Natural killer cell (primary cell): Measurements from ENCODE around the gene NDC1. TPM values are rescaled to one million over a fixed set of nuclear protein-coding genes. Genes with fewer than 3 reads are reported as not detected.

Experiments used
- ATAC-seq, 3 donors: fragments of 150-1000 bp in 2 of 3; fragments of 200-7000 bp in 1 of 3; cut with Tn5 transposase; 1 replicate in 1 of 3; 2 replicates in 2 of 3; pipeline ENCODE4 v1.10.0; 2021; ENCODE audit warnings: mild to moderate bottlenecking in 2 of 3, moderate library complexity in 2 of 3
- DNase-seq, 2 donors: peaks; one replicate each; pipeline versions ENCODE4 v3.0.0 to v3.0.0-alpha.2; 2013 to 2021; ENCODE audit warnings: mixed read lengths in 1 of 2
- H3K27ac ChIP-seq: one replicate; pipeline ENCODE4 v1.5.1; 2013; ENCODE audit warnings: mild to moderate bottlenecking, low read length
- H3K27me3 ChIP-seq: one replicate; pipeline ENCODE4 v1.6.1; 2013; ENCODE audit warnings: low read length; ENCODE audit not compliant: control insufficient read depth, insufficient read depth
- H3K36me3 ChIP-seq: one replicate; pipeline ENCODE4 v1.6.1; 2013; ENCODE audit warnings: low read length; ENCODE audit not compliant: control insufficient read depth, insufficient read depth
- H3K4me1 ChIP-seq: one replicate; pipeline ENCODE4 v1.6.1; 2013; ENCODE audit warnings: low read length; ENCODE audit not compliant: control insufficient read depth, insufficient read depth
- H3K4me3 ChIP-seq: one replicate; pipeline ENCODE4 v1.5.1; 2013; ENCODE audit warnings: low read length
- H3K9me3 ChIP-seq: one replicate; pipeline ENCODE4 v1.6.1; 2013; ENCODE audit warnings: low read length; ENCODE audit not compliant: control insufficient read depth, insufficient read depth
- H3K27ac Mint-ChIP-seq, 2 donors: one replicate each; pipeline ENCODE4 v1.8.0; 2022; ENCODE audit warnings: mild to moderate bottlenecking in 2 of 2, mixed read lengths in 2 of 2, moderate library complexity in 1 of 2
- H3K27me3 Mint-ChIP-seq, 2 donors: one replicate each; pipeline ENCODE4 v1.8.0; 2022; ENCODE audit warnings: low read depth in 2 of 2, mixed read lengths in 2 of 2
- H3K36me3 Mint-ChIP-seq: one replicate; pipeline ENCODE4 v1.8.0; 2022; ENCODE audit warnings: mixed read lengths
- H3K4me1 Mint-ChIP-seq, 2 donors: one replicate each; pipeline ENCODE4 v1.8.0; 2022; ENCODE audit warnings: mixed read lengths in 2 of 2
- H3K4me3 Mint-ChIP-seq: one replicate; pipeline ENCODE4 v1.8.0; 2022; ENCODE audit warnings: mild to moderate bottlenecking, moderate library complexity, mixed read lengths
- H3K9me3 Mint-ChIP-seq, 2 donors: one replicate each; pipeline ENCODE4 v1.8.0; 2022; ENCODE audit warnings: mixed read lengths in 2 of 2
- CTCF ChIP-seq: fragments of 200-600 bp; IDR thresholded peaks from one replicate; pipeline ENCODE4 v1.8.0; 2022; ENCODE audit warnings: antibody characterized with exemption
- WGBS: methylation state at CpG from one replicate; pipeline ENCODE4 v1.1.7; 2013; ENCODE audit warnings: missing lambda C conversion rate; ENCODE audit not compliant: insufficient coverage; 5-methylcytosine and 5-hydroxymethylcytosine counted together
- intact Hi-C: fragments of 100-400 bp; cut with micrococcal nuclease; formaldehyde crosslinking; loops from one replicate; pipeline ENCODE4 v1.14.2; 2022
- total RNA-seq, 4 donors: library from RNA; stranded (reverse); fragments of 120-200 nt in 1 of 4; gene quantifications; one replicate each; pipeline versions ENCODE4 v1.2.3 to v1.2.4, GENCODE V29; 2013 to 2022

NDC1 gene
- total RNA-seq, 3 donors from 2014 or later (not counting 1 experiment from before 2014, with no cell fraction given) = 4.3 to 6.3 (median 5.2) TPM

GRCh38 chr1:53718443-53718842 is 119.7 kb downstream of the NDC1 start:
- intact Hi-C loops = no loop called here
- no peaks in the 10 kb centered on the region for H3K36me3 Mint-ChIP-seq

GRCh38 chr1:53717025-53717804 is 120.9 kb downstream of the NDC1 start:
- H3K9me3 ChIP-seq = no peaks in the 10 kb centered on the region
- Mint-ChIP-seq H3K4me1 (no peaks in the 10 kb centered on the region), H3K27ac (no peak overlapping the region), H3K27me3 (peaks cover 5 to 9% of the 10 kb centered on the region in 2 donors), H3K4me3 (no peak overlapping the region), H3K9me3 (no peaks in the 10 kb centered on the region), H3K36me3 (no peaks in the 10 kb centered on the region)
- ATAC-seq (no peak), DNase-seq (no peak)
- H3K36me3 ChIP-seq = no peaks in the 10 kb centered on the region
- no peak for TF ChIP-seq CTCF
- H3K4me3 ChIP-seq = no peak overlapping the region
- WGBS = 88% methylated on average over 6 of the region's 6 CpGs
- no peak overlapping the region for H3K27ac ChIP-seq
- no peaks in the 10 kb centered on the region for H3K27me3 ChIP-seq
- no peaks in the 10 kb centered on the region for H3K4me1 ChIP-seq
- intact Hi-C loops = no loop called here

More at GRCh38 chr1:53718443-53718842, 119.7 kb downstream of the NDC1 start:
- H3K4me3 ChIP-seq = no peak overlapping the region
- no peaks in the 10 kb centered on the region for H3K4me1 ChIP-seq
- ATAC-seq = no peak
- no peaks in the 10 kb centered on the region for H3K9me3 ChIP-seq
- no peak for TF ChIP-seq CTCF
- H3K36me3 ChIP-seq = no peaks in the 10 kb centered on the region
- H3K4me3 Mint-ChIP-seq = no peak overlapping the region
- WGBS = 84% methylated on average over 2 of the region's 2 CpGs
- no peak overlapping the region for H3K27ac ChIP-seq
- H3K4me1 Mint-ChIP-seq = no peaks in the 10 kb centered on the region
- no peak overlapping the region for H3K27ac Mint-ChIP-seq
- no peak for DNase-seq
- H3K27me3 ChIP-seq = no peaks in the 10 kb centered on the region
- peaks cover 5 to 9% of the 10 kb centered on the region in 2 donors for H3K27me3 Mint-ChIP-seq
- no peaks in the 10 kb centered on the region for H3K9me3 Mint-ChIP-seq

GRCh38 chr1:53716150-53716549 is 121.9 kb downstream of the NDC1 start:
- no peaks in the 10 kb centered on the region for H3K9me3 ChIP-seq
- H3K36me3 ChIP-seq = no peaks in the 10 kb centered on the region
- no peak overlapping the region for H3K27ac Mint-ChIP-seq
- no peak for ATAC-seq
- H3K4me3 ChIP-seq = no peak overlapping the region
- intact Hi-C loops = no loop called here
- no peaks in the 10 kb centered on the region for H3K4me1 Mint-ChIP-seq
- H3K4me1 ChIP-seq = no peaks in the 10 kb centered on the region
- TF ChIP-seq CTCF = no peak
- H3K36me3 Mint-ChIP-seq = no peaks in the 10 kb centered on the region
- 97% methylated on average over 4 of the region's 5 CpGs for WGBS
- no peak overlapping the region for H3K27ac ChIP-seq
- H3K27me3 ChIP-seq = no peaks in the 10 kb centered on the region
- DNase-seq = no peak
- H3K4me3 Mint-ChIP-seq = no peak overlapping the region
- H3K9me3 Mint-ChIP-seq = no peaks in the 10 kb centered on the region
- H3K27me3 Mint-ChIP-seq = peaks cover 5 to 9% of the 10 kb centered on the region in 2 donors

- Histone ChIP-seq H3K27ac (no peak overlapping the region), H3K36me3 (no peaks in the 10 kb centered on the region), H3K4me1 (no peaks in the 10 kb centered on the region), H3K27me3 (no peaks in the 10 kb centered on the region), H3K9me3 (no peaks in the 10 kb centered on the region), H3K4me3 (no peak overlapping the region)
- intact Hi-C loops = no loop called here
- Mint-ChIP-seq H3K27me3 (peaks cover 5 to 9% of the 10 kb centered on the region in 2 donors), H3K27ac (no peak overlapping the region), H3K4me3 (no peak overlapping the region), H3K36me3 (no peaks in the 10 kb centered on the region), H3K9me3 (no peaks in the 10 kb centered on the region), H3K4me1 (no peaks in the 10 kb centered on the region)
- no peak for DNase-seq
- ATAC-seq = no peak
- 76% methylated on average over 11 of the region's 11 CpGs for WGBS
- no peak for TF ChIP-seq CTCF
These were observed 122.6 kb downstream of the NDC1 start for GRCh38 chr1:53715478-53715877.
